ENCODE results near the gene ASIC1.
"Not testable (repeated sequence)": the region's sequence is repeated elsewhere in the genome, so short reads cannot be mapped to it uniquely, and the experiment has no call there.

ASIC1 gene

GRCh38 chr12:50057000-50057841 is at the start of gene ASIC1:
Gene ASIC1, plus strand, starts transcription at chr12:50057596. Its CDS starts 1,171 bp downstream, at chr12:50058767.
- in situ Hi-C loops (cut with MboI; ENCODE audit: low sequenced_read_pairs), result loop anchor here (10.0 kb wide), 1 partner anchor 82 kb away; the partner anchor contains the start of gene AQP6

DNA sequence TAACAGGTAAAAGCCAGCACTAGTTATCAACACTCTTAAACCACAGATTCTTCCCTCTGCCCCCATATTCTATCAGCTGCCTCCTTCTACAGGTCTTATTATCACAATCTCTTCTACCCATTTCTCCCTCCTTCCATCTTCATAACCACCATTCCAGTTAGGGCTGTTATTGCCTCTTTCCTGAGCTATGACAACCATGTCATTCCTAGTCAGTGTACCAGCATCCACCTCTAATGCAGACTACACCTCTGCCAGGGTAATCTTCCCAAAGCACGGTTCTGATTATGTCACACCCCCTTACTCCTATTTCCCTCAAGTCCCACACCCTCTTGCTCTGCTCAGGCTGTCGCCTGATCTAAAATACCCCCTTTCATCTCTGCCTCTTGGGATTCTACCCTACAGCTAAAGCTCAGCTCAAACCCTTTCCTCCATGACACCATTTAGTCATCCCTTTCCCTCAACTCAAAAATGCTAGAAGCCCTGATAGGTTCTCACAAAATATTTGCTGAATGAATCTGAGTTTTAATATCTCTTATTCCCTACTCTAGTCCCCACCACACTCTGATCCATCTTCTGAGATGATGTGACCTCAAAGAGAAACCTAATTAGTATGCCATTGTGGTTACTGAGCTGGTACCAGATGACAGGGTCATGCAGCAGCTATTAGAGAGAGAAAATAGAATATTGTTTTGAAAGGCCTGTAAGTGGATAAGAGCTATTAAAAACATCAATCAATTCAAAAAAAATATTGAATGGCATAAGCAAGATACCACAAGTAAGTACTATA is 43.8 kb upstream of the ASIC1 start:
- in situ Hi-C loops (cut with MboI; ENCODE audit: low sequenced_read_pairs), result no loop called here

DNA sequence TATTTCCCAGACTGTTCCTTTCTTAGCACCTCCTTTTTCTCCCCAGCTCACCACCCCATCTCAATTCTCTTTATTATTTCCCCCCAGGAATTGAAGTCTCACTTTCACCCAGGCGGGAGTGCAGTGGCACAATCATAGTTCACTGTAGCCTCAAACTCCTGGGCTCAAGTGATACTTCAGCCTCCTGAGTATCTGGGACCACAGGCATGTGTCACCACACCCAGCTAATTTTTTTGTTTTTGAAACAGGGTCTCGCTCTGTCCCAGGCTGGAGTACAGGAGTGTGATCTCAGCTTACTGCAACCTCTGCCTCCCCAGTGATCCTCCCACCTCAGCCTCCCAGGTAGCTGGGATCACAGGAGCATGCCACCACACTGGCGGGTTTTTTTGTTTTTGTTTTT is 43.1 kb upstream of the ASIC1 start:
- in situ Hi-C loops (cut with MboI; ENCODE audit: low sequenced_read_pairs), result no loop called here

- in situ Hi-C loops (cut with MboI; ENCODE audit: low sequenced_read_pairs), result no loop called here
These were observed 40.6 kb upstream of the ASIC1 start for GRCh38 chr12:50016501-50017475.

DNA sequence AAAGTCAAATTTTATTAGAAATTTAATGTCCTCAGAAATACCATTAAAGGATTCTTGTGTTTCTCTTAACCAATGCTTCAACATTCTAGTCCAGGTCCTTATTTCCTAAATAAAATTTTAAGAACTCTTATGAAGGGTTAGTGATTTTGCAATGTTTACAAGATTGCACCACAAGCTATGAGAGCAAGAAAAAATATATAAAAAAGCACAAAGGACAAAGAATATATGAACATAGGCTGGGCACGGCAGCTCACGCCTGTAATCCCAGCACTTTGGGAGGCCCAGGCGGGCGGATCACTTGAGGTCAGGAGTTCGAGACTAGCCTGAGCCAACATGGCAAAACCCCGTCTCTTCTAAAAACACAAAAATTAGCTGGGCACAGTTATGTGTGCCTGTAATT is 39.8 kb upstream of the ASIC1 start:
- in situ Hi-C loops (cut with MboI; ENCODE audit: low sequenced_read_pairs), result no loop called here

DNA sequence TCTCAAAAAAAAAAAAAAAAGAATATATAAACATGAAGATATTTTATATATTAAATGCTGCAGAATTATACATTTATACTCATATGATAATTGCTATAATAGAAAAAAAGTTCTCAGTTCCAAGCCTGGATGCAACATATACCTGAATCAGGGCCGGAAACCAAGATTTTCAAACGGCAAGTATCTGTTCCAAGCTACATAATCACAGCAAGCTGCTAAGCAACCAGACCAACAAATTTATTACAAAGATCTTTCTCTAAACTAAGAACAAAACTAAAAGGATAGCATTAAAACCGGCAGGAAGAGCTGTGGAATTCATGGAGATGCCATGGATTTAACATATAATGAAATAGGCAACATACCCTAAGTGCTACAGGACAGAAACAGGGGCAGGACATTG is 39.2 kb upstream of the ASIC1 start:
- in situ Hi-C loops (cut with MboI; ENCODE audit: low sequenced_read_pairs), result no loop called here

GRCh38 chr12:50018968-50019367 is 38.4 kb upstream of the ASIC1 start:
- in situ Hi-C loops (cut with MboI; ENCODE audit: low sequenced_read_pairs), result no loop called here

DNA sequence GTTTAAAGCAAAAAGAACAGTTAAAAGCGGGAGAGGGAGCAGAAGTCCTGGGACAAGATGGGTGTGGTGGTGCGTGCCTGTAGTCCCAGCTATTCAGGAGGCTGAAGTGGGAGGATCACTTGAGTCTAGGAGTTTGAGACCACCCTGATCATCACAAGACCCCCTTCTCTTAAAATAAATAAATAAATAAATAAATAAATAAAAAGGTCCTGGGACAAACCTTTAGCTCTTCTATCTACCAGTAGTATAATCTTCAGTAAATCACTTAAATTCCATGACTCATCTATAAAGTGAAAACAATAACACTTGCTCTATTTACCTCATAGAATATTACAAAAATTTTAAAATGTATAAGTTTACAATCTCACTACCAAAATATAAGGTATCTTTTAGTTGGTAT is 37.9 kb upstream of the ASIC1 start:
- in situ Hi-C loops (cut with MboI; ENCODE audit: low sequenced_read_pairs), result no loop called here

- in situ Hi-C loops (cut with MboI; ENCODE audit: low sequenced_read_pairs), result no loop called here
These were observed 36.4 kb upstream of the ASIC1 start for GRCh38 chr12:50021031-50021430.

GRCh38 chr12:50022903-50023302 is 34.5 kb upstream of the ASIC1 start:
- in situ Hi-C loops (cut with MboI; ENCODE audit: low sequenced_read_pairs), result no loop called here

DNA sequence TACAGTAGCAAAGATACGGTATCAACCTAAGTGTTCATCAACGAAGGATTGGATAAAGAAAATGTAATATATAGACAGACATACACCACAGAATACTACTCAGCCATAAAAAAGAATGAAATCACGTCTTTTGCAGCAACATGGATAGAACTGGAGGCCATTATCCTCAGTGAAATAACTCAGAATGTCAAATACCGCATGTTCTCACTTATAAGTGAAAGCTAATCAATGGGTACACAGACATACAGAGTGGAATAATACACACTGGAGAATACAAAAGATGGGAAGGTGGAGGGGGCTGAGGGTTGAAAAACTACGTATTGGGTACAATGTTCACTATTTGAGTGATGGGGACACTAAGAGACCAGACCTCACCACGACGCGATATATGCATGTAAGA is 33.2 kb upstream of the ASIC1 start:
- in situ Hi-C loops (cut with MboI; ENCODE audit: low sequenced_read_pairs), result no loop called here

- in situ Hi-C loops (cut with MboI; ENCODE audit: low sequenced_read_pairs), result no loop called here
These were observed 32.6 kb upstream of the ASIC1 start for GRCh38 chr12:50024805-50025186.

DNA sequence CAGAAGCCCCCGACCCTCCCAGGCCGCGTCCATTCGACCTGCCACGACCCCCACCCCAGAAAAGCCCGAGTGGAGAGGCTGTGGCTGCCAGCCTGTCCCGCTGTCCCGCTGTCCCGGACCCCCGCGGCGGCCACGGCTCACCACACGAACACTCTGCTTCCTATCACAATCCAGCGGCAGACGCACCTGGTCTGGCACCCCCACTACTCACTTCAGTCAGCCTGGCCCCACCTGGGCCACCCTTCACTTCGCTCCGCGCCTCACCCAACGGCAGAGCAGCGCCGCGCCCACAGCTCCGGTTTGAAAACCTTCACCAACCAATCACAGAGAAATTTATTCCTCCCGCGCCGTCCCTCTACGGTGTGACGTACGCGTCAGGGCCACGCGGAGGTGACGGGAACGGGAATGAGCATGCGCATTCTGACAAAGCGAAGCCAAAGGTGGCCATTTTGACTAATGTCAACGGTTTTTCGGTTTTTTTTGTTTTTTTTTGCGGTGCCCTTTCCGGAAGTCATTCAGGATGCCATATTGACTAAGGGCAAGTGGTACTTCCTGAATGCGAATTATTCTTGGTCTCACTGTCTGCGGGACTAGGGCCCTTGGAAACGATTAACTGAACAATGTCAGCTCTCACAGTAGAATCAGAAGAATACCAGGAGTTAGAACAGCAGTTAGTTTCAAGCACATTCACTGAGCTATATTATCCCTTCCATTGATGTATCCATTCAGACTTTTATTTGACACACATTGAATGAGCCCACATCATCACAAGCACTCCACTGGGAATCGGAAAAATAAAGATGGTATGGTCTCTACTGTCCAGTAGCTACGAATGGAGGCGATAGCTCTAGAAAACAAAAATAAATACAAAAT is 32.0 kb upstream of the ASIC1 start, which contains the start of gene RACGAP1:
Gene RACGAP1, minus strand, starts transcription at position 308 of the 873 bp plus-strand sequence. CDS start 8,779 bp downstream, outside the sequence.
- in situ Hi-C loops (cut with MboI; ENCODE audit: low sequenced_read_pairs), result no loop called here

DNA sequence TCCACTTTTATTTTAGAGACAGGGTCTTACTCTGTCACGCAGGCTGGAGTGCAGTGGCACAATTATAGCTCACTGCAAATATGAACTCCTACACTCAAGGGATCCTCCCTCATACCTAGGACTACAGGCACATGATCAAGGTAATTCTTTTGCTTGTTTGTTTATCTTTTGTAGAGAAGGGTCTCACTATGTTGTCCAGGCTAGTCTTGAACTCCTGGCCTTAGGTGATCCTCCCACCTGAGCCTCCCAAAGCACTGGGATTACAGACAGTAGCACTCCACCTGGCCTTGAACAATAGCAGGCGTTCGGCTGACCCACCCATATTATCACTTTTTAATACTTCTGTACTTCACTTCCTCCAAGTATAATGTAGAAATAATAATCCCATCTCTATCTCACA is 30.7 kb upstream of the ASIC1 start:
- in situ Hi-C loops (cut with MboI; ENCODE audit: low sequenced_read_pairs), result no loop called here

- in situ Hi-C loops (cut with MboI; ENCODE audit: low sequenced_read_pairs), result not testable (repeated sequence)
These were observed 26.9 kb upstream of the ASIC1 start for GRCh38 chr12:50030449-50030848.

DNA sequence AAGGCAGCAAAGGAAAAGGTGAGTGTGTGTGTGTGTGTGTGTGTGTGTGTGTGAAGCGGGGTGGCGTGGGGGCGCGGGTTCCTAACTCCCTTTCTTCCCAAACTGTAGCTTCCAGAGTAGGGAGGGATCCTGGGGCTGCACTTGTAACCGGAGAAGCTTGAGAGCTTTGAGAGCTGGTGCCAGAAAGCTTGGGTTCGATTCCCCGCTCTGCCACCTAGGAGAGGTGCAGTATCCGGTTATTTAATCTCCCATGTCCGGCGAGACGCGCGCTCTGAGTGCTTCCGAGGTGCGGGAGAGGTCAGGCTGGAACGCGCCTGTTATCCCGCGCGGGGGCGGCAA is 24.9 kb upstream of the ASIC1 start:
- in situ Hi-C loops (cut with MboI; ENCODE audit: low sequenced_read_pairs), result no loop called here

GRCh38 chr12:50032854-50033581 is 24.4 kb upstream of the ASIC1 start:
- in situ Hi-C loops (cut with MboI; ENCODE audit: low sequenced_read_pairs), result no loop called here

DNA sequence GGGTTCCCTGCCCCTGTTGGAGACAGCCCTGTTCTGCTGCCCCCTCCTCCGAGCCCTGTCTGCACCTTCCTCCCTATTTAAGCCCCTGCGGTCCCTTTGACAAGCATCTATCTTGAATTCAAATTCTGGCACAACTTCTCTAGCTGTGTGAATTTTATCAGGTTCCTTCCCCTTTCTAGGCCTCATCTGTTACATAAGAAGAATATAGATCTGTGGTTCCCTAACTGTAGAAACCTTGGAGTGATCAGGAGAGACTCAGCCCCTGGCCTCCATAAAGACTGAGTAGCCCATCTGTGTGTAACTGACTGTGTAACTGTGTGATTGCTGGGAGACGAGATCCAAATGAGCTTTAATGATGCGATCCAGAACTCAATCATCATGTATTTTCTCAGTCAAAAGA is 19.1 kb upstream of the ASIC1 start:
- in situ Hi-C loops (cut with MboI; ENCODE audit: low sequenced_read_pairs), result no loop called here

DNA sequence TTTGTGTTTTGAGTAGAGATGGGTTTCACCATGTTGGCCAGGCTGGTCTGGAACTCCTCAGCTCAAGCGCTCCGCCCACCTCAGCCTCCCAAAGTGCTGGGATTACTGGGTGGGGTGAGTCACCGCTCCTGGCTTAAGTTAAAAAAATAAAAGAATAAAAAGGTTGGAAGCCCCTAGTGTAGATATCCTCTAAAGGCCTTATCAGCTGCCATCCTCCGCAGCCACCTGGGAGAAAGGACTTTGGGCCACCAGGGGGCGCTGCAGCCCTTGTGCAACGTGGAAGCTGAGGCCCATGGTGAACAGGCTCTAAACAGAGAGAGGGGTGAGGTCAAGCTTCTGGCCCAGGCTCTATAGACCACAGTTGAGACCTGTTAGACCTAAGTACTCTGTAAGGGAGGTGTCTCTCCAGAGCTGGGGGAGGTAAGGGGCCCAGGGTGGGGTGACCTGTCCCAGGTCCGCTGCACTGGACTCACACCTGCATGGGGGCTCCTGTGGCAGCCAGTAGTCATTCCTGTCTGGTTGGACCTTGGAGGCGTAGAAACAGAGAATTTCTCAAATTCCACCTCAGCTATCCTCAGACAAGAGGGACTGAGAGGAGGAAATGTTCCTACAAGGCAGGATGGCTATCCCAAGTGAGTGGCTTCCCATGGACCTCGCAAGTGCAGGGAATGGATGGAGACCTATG is 18.1 kb upstream of the ASIC1 start:
- in situ Hi-C loops (cut with MboI; ENCODE audit: low sequenced_read_pairs), result no loop called here
